K562 (cell line): ENCODE measurements around the gene SLC35A2. TPM values are rescaled to one million over a fixed set of nuclear protein-coding genes. Genes with fewer than 3 reads are reported as not detected.

Experiments used
- BMI1 ChIP-seq: fragments of 150-350 bp; IDR thresholded peaks from 2 replicates; pipeline ENCODE4 v1.6.1; 2014; ENCODE audit warnings: low read length
- CHCHD3 ChIP-seq: fragments of 250-450 bp; sonication (Bioruptor Pico); IDR thresholded peaks from 2 replicates; pipeline ENCODE4 v2.1.2; 2022; ENCODE audit warnings: mild to moderate bottlenecking
- EP300 ChIP-seq: IDR thresholded peaks from 2 replicates; pipeline ENCODE4 v1.6.1; 2012; ENCODE audit warnings: low read length, improper control_type of control experiment
- ETV1 ChIP-seq: fragments of 450-650 bp; conservative IDR thresholded peaks from 2 replicates; pipeline ENCODE4 v1.6.1; 2016; ENCODE audit warnings: missing genetic modification characterization, control low read depth, low read depth, missing compliant biosample characterization
- GTF2F1 ChIP-seq: IDR thresholded peaks from 2 replicates; pipeline ENCODE4 v1.6.1; 2011; ENCODE audit warnings: low read depth, low read length, improper control_type of control experiment
- IRF2 ChIP-seq: sonication (generic); formaldehyde crosslinking; IDR thresholded peaks from 2 replicates; pipeline ENCODE4 v1.8.1; 2022; ENCODE audit warnings: mild to moderate bottlenecking, missing genetic modification reagents
- MECOM ChIP-seq: fragments of 250-450 bp; sonication (Bioruptor Pico); IDR thresholded peaks from 2 replicates; pipeline ENCODE4 v1.8.0; 2022; ENCODE audit warnings: inconsistent platforms
- NCOA6 ChIP-seq: fragments of 450-650 bp; IDR thresholded peaks from 2 replicates; pipeline ENCODE4 v1.6.1; 2017; ENCODE audit warnings: mild to moderate bottlenecking
- SMARCB1 ChIP-seq: IDR thresholded peaks from 2 replicates; pipeline ENCODE4 v1.6.1; 2011; ENCODE audit warnings: improper control_type of control experiment, low read depth; ENCODE audit not compliant: insufficient read length
- SMC3 ChIP-seq: conservative IDR thresholded peaks from 2 replicates; pipeline ENCODE4 v1.6.1; 2011; ENCODE audit warnings: low read depth, low read length, improper control_type of control experiment; ENCODE audit not compliant: insufficient read depth
- TAL1 ChIP-seq: fragments of 450-650 bp; IDR thresholded peaks from 2 replicates; pipeline ENCODE4 v1.6.1; 2016; ENCODE audit warnings: mild to moderate bottlenecking
- ZNF143 ChIP-seq: sonication (generic); formaldehyde crosslinking; IDR thresholded peaks from 2 replicates; pipeline ENCODE4 v1.9.0; 2022; ENCODE audit warnings: mild to moderate bottlenecking, missing genetic modification reagents
- ZNF644 ChIP-seq: fragments of 200-800 bp; sonication (Bioruptor generic); IDR thresholded peaks from 2 replicates; pipeline ENCODE4 v1.6.1; 2016; ENCODE audit warnings: low read depth, missing genetic modification characterization, missing compliant biosample characterization
- polyA plus RNA-seq, 8 experiments: library from polyadenylated mRNA; depleted of rRNA in 4 of 8; stranded (reverse) in 5 of 8; unstranded in 3 of 8; fragments of >200 nt; fragmentation: Nextera tagmentation in 2 of 8; fragmentation: Illumina TruSeq in 1 of 8; extraction: Ambion mirVana in 2 of 8; extraction: Trizol in 1 of 8; gene quantifications; 2 replicates each; pipeline versions ENCODE4 v1.2.1 to v1.2.3, GENCODE V29; 2011 to 2014; ENCODE audit warnings: inconsistent platforms in 1 of 8, missing spikeins in 1 of 8
- total RNA-seq, 7 experiments: library from RNA; depleted of rRNA in 6 of 7; stranded (reverse); fragments of >200 nt in 6 of 7; fragmentation: Illumina TruSeq in 2 of 7; extraction: Trizol in 2 of 7; gene quantifications; 2 replicates each; pipeline versions ENCODE4 v1.2.1 to v1.2.3, GENCODE V29; 2011 to 2021; ENCODE audit warnings: low replicate concordance in 1 of 7
- TF ChIP-seq, protein P1 (sequence below): fragments of 450-650 bp; IDR thresholded peaks from 2 replicates; pipeline ENCODE4 v1.6.1; 2017; ENCODE audit warnings: antibody characterized with exemption
- TF ChIP-seq, protein P2 (sequence below): sonication (generic); IDR thresholded peaks from 2 replicates; pipeline ENCODE4 v1.6.1; 2016
- TF ChIP-seq, protein P3 (sequence below): sonication (generic); formaldehyde crosslinking; IDR thresholded peaks from 2 replicates; pipeline ENCODE4 v1.8.1; 2023; ENCODE audit warnings: mild to moderate bottlenecking, missing genetic modification reagents
- TF ChIP-seq, protein P4 (sequence below): fragments of 450-650 bp; conservative IDR thresholded peaks from 2 replicates; pipeline ENCODE4 v1.6.1; 2016; ENCODE audit warnings: missing genetic modification characterization, low read depth, mild to moderate bottlenecking, missing compliant biosample characterization, moderate library complexity
- TF ChIP-seq, protein P5 (sequence below): IDR thresholded peaks from 3 replicates; pipeline ENCODE4 v1.6.1; 2011; ENCODE audit warnings: borderline replicate concordance, mild to moderate bottlenecking; ENCODE audit not compliant: insufficient read length, insufficient read depth
- TF ChIP-seq, protein P6 (sequence below): sonication (generic); formaldehyde crosslinking; IDR thresholded peaks from 2 replicates; pipeline ENCODE4 v1.8.0; 2022; ENCODE audit warnings: mild to moderate bottlenecking, missing genetic modification reagents
- TF ChIP-seq, protein P7 (sequence below): fragments of 450-650 bp; formaldehyde crosslinking; IDR thresholded peaks from 2 replicates; pipeline ENCODE4 v1.4.0; 2022; ENCODE audit warnings: missing genetic modification characterization

Gene SLC35A2
- total and polyA plus RNA-seq, 9 of the 15 experiments (the other 6 are each of a cell fraction or from before 2014, with no cell fraction given) = 3.3 to 38.9 (median 20.0) TPM

DNA sequence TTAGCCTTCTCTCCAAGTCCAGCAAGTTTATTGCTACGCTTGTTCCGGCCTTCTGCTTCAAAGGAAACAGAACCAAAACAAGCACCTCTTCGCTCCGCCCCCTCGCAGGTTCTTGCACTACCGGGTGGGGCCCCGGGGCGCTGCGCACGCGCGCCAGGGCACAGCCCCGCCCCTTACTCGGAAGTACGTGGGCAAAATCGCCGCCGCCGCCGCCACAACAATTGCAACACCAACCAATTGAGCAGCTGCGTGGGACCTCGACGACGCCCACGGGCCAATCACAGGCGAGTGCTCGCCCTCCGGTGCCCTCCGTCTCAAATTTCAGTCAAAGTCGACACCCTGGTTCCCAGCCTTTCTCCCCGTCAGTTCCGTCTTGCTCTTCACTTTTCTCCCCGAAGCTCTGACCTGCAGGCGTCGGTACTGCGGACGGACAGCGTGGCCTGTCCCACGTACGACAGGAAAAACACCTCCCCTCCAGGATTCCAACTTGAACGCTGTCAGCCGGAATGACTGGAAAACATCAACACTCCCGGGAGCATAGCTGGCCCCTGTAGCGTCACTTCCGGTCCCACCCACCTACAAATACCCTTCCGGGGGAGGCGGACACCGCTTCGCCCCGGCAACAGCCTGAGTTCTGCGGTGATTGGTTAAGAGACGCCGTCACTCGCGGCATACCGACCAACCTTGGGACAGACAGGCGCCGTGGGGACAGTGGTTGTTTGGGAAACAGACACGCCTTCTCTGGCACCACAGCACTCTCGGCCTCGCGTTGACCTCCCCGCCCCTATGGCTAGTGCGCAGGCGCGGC lies 46.6 kb upstream of the SLC35A2 start (continued):
- TF ChIP-seq, protein P1, sequence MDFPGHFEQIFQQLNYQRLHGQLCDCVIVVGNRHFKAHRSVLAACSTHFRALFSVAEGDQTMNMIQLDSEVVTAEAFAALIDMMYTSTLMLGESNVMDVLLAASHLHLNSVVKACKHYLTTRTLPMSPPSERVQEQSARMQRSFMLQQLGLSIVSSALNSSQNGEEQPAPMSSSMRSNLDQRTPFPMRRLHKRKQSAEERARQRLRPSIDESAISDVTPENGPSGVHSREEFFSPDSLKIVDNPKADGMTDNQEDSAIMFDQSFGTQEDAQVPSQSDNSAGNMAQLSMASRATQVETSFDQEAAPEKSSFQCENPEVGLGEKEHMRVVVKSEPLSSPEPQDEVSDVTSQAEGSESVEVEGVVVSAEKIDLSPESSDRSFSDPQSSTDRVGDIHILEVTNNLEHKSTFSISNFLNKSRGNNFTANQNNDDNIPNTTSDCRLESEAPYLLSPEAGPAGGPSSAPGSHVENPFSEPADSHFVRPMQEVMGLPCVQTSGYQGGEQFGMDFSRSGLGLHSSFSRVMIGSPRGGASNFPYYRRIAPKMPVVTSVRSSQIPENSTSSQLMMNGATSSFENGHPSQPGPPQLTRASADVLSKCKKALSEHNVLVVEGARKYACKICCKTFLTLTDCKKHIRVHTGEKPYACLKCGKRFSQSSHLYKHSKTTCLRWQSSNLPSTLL = no peak
- TF ChIP-seq, protein P2, sequence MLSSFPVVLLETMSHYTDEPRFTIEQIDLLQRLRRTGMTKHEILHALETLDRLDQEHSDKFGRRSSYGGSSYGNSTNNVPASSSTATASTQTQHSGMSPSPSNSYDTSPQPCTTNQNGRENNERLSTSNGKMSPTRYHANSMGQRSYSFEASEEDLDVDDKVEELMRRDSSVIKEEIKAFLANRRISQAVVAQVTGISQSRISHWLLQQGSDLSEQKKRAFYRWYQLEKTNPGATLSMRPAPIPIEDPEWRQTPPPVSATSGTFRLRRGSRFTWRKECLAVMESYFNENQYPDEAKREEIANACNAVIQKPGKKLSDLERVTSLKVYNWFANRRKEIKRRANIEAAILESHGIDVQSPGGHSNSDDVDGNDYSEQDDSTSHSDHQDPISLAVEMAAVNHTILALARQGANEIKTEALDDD = no peak
- peak; percentile 85 for TF ChIP-seq ETV1 (tag)
- no peak for TF ChIP-seq CHCHD3
- no peak for TF ChIP-seq IRF2 (CRISPR knock-in tag)
- no peak for TF ChIP-seq TAL1
- TF ChIP-seq GTF2F1 = no peak
- TF ChIP-seq ZNF143 (CRISPR knock-in tag) = no peak
- no peak for TF ChIP-seq NCOA6
- TF ChIP-seq SMC3 = no peak
- TF ChIP-seq ZNF644 (tag) = no peak
- no peak for TF ChIP-seq MECOM (CRISPR knock-in tag)
- TF ChIP-seq, protein P3, sequence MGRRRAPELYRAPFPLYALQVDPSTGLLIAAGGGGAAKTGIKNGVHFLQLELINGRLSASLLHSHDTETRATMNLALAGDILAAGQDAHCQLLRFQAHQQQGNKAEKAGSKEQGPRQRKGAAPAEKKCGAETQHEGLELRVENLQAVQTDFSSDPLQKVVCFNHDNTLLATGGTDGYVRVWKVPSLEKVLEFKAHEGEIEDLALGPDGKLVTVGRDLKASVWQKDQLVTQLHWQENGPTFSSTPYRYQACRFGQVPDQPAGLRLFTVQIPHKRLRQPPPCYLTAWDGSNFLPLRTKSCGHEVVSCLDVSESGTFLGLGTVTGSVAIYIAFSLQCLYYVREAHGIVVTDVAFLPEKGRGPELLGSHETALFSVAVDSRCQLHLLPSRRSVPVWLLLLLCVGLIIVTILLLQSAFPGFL = no peak
- TF ChIP-seq, protein P4, sequence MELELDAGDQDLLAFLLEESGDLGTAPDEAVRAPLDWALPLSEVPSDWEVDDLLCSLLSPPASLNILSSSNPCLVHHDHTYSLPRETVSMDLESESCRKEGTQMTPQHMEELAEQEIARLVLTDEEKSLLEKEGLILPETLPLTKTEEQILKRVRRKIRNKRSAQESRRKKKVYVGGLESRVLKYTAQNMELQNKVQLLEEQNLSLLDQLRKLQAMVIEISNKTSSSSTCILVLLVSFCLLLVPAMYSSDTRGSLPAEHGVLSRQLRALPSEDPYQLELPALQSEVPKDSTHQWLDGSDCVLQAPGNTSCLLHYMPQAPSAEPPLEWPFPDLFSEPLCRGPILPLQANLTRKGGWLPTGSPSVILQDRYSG = no peak
- TF ChIP-seq, protein P5, sequence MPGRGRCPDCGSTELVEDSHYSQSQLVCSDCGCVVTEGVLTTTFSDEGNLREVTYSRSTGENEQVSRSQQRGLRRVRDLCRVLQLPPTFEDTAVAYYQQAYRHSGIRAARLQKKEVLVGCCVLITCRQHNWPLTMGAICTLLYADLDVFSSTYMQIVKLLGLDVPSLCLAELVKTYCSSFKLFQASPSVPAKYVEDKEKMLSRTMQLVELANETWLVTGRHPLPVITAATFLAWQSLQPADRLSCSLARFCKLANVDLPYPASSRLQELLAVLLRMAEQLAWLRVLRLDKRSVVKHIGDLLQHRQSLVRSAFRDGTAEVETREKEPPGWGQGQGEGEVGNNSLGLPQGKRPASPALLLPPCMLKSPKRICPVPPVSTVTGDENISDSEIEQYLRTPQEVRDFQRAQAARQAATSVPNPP = no peak
- TF ChIP-seq, protein P6, sequence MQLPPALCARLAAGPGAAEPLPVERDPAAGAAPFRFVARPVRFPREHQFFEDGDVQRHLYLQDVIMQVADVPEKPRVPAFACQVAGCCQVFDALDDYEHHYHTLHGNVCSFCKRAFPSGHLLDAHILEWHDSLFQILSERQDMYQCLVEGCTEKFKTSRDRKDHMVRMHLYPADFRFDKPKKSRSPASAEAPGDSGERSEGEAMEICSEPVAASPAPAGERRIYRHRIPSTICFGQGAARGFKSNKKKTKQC (CRISPR knock-in tag) = no peak
- peak; percentile 72 for TF ChIP-seq BMI1
- no peak for TF ChIP-seq SMARCB1
- TF ChIP-seq EP300 = no peak
- TF ChIP-seq, protein P7, sequence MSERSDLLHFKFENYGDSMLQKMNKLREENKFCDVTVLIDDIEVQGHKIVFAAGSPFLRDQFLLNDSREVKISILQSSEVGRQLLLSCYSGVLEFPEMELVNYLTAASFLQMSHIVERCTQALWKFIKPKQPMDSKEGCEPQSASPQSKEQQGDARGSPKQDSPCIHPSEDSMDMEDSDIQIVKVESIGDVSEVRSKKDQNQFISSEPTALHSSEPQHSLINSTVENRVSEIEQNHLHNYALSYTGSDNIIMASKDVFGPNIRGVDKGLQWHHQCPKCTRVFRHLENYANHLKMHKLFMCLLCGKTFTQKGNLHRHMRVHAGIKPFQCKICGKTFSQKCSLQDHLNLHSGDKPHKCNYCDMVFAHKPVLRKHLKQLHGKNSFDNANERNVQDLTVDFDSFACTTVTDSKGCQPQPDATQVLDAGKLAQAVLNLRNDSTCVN (CRISPR knock-in tag) = no peak
